Fibroblast of pulmonary artery (primary cell): ENCODE measurements around the gene EHMT1.

ENCODE experiments used
- DNase-seq: peaks from one replicate; pipeline ENCODE4 v3.0.0-alpha.2; 2010; ENCODE audit warnings: low read depth
- H3K4me3 ChIP-seq: replicated peaks from 2 replicates; pipeline ENCODE4 v1.5.1; 2011; ENCODE audit warnings: low read depth, mild to moderate bottlenecking, control low read depth, low read length, moderate library complexity
- TF ChIP-seq, protein P1 (sequence below): IDR thresholded peaks from 2 replicates; pipeline ENCODE4 v1.5.1; 2011; ENCODE audit warnings: mild to moderate bottlenecking, control low read depth, low read length, inconsistent platforms; ENCODE audit errors: missing control alignments

Gene EHMT1

DNA sequence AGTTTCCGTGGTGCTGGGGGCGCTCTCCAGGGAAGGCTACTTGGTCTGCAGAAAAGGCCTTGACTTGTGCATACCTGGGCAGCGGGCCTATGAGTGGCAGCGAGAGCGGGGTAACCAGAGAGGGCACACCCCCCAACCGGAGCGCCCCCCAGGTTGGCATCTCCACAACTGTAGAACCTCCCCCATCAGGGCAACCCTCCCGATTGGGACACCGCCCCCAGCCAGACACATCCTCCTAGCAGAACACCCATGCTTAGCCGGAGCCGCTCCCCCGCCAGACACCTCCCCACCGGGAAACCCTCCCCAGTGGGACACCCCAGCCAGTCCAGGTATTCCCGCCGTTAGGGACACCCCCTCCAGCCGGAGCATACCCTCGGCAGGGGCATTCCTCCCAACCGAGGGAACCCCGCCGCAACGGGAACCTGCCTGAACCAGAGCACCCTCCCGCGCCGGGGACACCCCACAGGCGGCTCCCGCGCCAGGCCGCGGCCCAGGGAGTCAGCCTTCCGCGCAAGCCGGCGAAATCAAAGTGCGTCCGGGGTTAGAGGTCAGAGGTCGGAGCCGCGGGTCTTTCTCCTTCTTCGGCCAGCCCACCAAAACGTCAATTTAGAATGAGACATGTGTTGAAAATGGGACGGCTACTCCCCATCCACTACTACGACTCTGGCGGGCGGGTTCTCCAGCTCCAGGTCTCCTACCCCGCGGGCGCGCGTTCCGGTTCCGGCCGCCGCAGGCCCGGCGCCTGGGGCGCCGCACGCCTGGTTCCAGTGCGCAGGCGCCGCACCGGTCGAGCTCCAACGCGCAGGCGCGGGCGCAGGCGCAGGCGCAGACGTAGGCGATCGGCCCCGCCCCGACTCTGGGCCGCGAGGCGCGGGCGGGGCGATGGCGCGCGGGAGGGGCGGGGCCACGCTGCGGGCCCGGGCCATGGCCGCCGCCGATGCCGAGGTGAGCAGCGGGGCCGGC is at the start of gene EHMT1:
EHMT1 (plus strand) TSS at position 901 of the 963 bp plus-strand sequence; CDS start at position 925, 24 bp downstream.
- DNase-seq, result peak; percentile 85
- TF ChIP-seq, protein P1, sequence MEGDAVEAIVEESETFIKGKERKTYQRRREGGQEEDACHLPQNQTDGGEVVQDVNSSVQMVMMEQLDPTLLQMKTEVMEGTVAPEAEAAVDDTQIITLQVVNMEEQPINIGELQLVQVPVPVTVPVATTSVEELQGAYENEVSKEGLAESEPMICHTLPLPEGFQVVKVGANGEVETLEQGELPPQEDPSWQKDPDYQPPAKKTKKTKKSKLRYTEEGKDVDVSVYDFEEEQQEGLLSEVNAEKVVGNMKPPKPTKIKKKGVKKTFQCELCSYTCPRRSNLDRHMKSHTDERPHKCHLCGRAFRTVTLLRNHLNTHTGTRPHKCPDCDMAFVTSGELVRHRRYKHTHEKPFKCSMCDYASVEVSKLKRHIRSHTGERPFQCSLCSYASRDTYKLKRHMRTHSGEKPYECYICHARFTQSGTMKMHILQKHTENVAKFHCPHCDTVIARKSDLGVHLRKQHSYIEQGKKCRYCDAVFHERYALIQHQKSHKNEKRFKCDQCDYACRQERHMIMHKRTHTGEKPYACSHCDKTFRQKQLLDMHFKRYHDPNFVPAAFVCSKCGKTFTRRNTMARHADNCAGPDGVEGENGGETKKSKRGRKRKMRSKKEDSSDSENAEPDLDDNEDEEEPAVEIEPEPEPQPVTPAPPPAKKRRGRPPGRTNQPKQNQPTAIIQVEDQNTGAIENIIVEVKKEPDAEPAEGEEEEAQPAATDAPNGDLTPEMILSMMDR, result no peak

GRCh38 chr9:137569609-137570203 is 49.1 kb upstream of the EHMT1 start:
- TF ChIP-seq, protein P1, result no peak
- DNase-seq, result no peak

More for the DNA sequence above, at the start of gene EHMT1:
- H3K4me3 ChIP-seq, result peak within 1 kb of the TSS; percentile 98

DNA sequence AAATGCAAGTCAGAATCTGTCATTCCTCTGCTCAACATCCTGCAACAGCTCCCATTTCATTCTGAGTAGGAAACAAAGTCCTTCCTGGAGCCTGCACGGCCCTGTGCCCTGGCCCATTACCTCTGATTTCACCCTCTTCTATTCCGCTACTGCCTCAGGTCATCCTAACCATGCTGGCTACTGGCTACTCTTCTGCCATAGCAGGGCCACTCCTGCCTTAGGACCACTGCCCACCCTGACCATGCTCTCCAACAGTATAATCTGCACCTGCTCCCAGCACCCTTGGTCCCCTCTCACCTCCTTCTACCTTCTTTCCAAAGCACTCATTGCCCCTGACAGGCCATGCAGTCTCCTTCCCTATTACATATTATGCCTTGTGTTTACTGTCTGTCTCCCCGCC is 48.2 kb upstream of the EHMT1 start:
- H3K4me3 ChIP-seq, result no peak overlapping the region
- TF ChIP-seq, protein P1, result no peak
- DNase-seq, result no peak

More at GRCh38 chr9:137569609-137570203, 49.1 kb upstream of the EHMT1 start:
- H3K4me3 ChIP-seq, result no peak overlapping the region

- TF ChIP-seq, protein P1, result no peak
- DNase-seq, result no peak
- no peak overlapping the region for H3K4me3 ChIP-seq
These were observed 44.6 kb upstream of the EHMT1 start for GRCh38 chr9:137574192-137574591.

- TF ChIP-seq, protein P1, result no peak
- DNase-seq, result no peak
These were observed 43.5 kb upstream of the EHMT1 start for GRCh38 chr9:137575364-137575715.

GRCh38 chr9:137575716-137576411 is 42.9 kb upstream of the EHMT1 start:
- H3K4me3 ChIP-seq, result no peak overlapping the region
- no peak for DNase-seq
- TF ChIP-seq, protein P1, result no peak

More at GRCh38 chr9:137575364-137575715, 43.5 kb upstream of the EHMT1 start:
- no peak overlapping the region for H3K4me3 ChIP-seq
